ENCODE measurements around the gene FAM98C. TPM values are rescaled to one million over a fixed set of nuclear protein-coding genes. Genes with fewer than 3 reads are reported as not detected.
"Not testable (repeated sequence)": the region's sequence is repeated elsewhere in the genome, so short reads cannot be mapped to it uniquely, and the experiment has no call there.

Gene FAM98C
- total RNA-seq, 1 donor from 2014 or later: 25.2 TPM

GRCh38 chr19:38402623-38402966, 298 bp upstream of the FAM98C start:
- Mint-ChIP-seq H3K4me3 (peak overlapping the region; percentile 92), H3K4me1 (ENCODE audit: unreplicated experiment) (no peaks in the 10 kb centered on the region), H3K27ac (peak overlapping the region; percentile 69), H3K27me3 (peaks cover 12% of the 10 kb centered on the region), H3K36me3 (no peaks in the 10 kb centered on the region), H3K9me3 (no peaks in the 10 kb centered on the region)
- DNase-seq (ENCODE audit: extremely low spot score, unreplicated experiment): no peak
- TF ChIP-seq, protein P1, sequence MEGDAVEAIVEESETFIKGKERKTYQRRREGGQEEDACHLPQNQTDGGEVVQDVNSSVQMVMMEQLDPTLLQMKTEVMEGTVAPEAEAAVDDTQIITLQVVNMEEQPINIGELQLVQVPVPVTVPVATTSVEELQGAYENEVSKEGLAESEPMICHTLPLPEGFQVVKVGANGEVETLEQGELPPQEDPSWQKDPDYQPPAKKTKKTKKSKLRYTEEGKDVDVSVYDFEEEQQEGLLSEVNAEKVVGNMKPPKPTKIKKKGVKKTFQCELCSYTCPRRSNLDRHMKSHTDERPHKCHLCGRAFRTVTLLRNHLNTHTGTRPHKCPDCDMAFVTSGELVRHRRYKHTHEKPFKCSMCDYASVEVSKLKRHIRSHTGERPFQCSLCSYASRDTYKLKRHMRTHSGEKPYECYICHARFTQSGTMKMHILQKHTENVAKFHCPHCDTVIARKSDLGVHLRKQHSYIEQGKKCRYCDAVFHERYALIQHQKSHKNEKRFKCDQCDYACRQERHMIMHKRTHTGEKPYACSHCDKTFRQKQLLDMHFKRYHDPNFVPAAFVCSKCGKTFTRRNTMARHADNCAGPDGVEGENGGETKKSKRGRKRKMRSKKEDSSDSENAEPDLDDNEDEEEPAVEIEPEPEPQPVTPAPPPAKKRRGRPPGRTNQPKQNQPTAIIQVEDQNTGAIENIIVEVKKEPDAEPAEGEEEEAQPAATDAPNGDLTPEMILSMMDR (conservative IDR thresholded peaks at IDR 0.05): no peak

GRCh38 chr19:38404858-38405257, 2.0 kb downstream of the FAM98C start:
- H3K4me1 Mint-ChIP-seq (ENCODE audit: unreplicated experiment): no peaks in the 10 kb centered on the region
- peak overlapping the region; percentile 92 for H3K4me3 Mint-ChIP-seq
- H3K27ac Mint-ChIP-seq: no peak overlapping the region
- H3K9me3 Mint-ChIP-seq: no peaks in the 10 kb centered on the region
- peaks cover 8% of the 10 kb centered on the region for H3K27me3 Mint-ChIP-seq
- H3K36me3 Mint-ChIP-seq: no peaks in the 10 kb centered on the region
- no peak for DNase-seq (ENCODE audit: extremely low spot score, unreplicated experiment)
- TF ChIP-seq, protein P1 (conservative IDR thresholded peaks at IDR 0.05): no peak

DNA sequence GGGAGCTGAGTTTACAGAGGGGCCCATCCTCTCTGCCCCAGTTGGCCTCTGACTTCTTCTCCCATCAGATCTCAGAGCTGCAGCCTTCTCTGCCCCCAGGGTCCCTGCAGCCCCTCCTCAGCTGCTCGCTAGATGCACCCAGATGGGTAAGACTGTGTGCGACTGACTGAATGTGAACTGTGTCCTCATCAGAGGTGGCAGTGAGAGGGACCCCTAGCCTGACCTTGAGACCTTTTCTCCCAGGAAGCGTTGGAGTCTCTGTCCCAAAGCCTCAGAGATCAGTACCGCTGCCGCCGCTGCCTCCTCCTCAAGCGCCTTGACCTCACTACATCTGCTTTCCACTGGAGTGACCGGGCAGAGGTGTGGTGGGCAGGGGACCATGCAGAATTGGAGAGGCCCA, 2.4 kb downstream of the FAM98C start:
- DNase-seq (ENCODE audit: extremely low spot score, unreplicated experiment): no peak
- Mint-ChIP-seq H3K4me3 (peak overlapping the region; percentile 36), H3K27ac (no peak overlapping the region), H3K27me3 (peaks cover 5% of the 10 kb centered on the region), H3K36me3 (no peaks in the 10 kb centered on the region), H3K9me3 (no peaks in the 10 kb centered on the region), H3K4me1 (ENCODE audit: unreplicated experiment) (no peaks in the 10 kb centered on the region)
- TF ChIP-seq, protein P1 (conservative IDR thresholded peaks at IDR 0.05): no peak

DNA sequence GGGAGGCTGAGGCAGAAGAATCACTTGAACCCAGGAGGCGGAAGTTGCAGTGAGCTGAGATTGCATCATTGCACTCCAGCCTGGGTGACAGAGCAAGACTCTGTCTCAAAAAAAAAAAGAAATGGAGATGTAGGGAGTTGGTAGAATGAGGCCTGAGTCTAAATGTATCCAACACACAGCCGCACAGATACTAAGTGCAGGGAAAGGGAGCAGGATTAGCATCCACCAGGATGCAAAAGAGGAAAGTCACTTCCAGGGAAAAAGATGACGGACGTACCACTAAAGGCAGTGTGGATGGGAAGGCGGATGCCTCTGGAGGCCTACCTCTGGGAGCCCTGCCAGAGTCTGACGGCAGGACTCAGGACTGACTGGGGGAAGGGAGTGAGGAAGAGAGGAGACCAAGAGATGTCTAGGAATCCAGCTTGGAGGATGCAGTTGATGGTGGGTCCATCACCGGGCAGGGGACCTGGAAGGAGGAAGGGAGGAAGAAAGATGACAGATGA, 6.8 kb downstream of the FAM98C start:
- Mint-ChIP-seq H3K4me1 (ENCODE audit: unreplicated experiment) (no peaks in the 10 kb centered on the region), H3K4me3 (no peak overlapping the region), H3K27me3 (no peaks in the 10 kb centered on the region), H3K27ac (no peak overlapping the region), H3K36me3 (no peaks in the 10 kb centered on the region), H3K9me3 (no peaks in the 10 kb centered on the region)
- DNase-seq (ENCODE audit: extremely low spot score, unreplicated experiment): no peak
- TF ChIP-seq, protein P1 (conservative IDR thresholded peaks at IDR 0.05): no peak

DNA sequence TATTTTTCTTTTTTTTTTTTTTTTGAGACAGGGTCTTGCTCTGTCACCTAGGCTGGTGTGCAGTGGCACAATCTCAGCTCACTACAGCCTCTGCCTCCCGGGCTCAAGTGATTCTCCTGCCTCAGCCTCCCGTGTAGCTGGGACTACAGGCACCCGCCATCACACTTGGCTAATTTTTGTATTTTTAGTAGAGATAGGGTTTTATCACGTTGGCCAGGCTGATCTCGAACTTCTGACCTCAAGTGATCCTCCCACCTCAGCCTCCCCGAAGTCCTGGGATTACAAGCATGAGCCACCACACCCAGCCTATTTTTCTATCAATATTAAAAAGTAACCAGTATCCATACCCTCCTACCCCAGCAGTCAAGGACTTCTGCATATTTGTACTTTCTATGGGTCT, 7.5 kb downstream of the FAM98C start:
- H3K4me3 Mint-ChIP-seq: not testable (repeated sequence)

GRCh38 chr19:38411041-38411712, 8.3 kb downstream of the FAM98C start:
- TF ChIP-seq, protein P1 (conservative IDR thresholded peaks at IDR 0.05): no peak
- no peaks in the 10 kb centered on the region for H3K36me3 Mint-ChIP-seq
- H3K4me3 Mint-ChIP-seq: no peak overlapping the region
- no peaks in the 10 kb centered on the region for H3K4me1 Mint-ChIP-seq (ENCODE audit: unreplicated experiment)
- H3K27ac Mint-ChIP-seq: no peak overlapping the region
- DNase-seq (ENCODE audit: extremely low spot score, unreplicated experiment): no peak
- no peaks in the 10 kb centered on the region for H3K9me3 Mint-ChIP-seq
- no peaks in the 10 kb centered on the region for H3K27me3 Mint-ChIP-seq

More for the DNA sequence above, 7.5 kb downstream of the FAM98C start:
- H3K27ac Mint-ChIP-seq; H3K36me3 Mint-ChIP-seq; H3K4me1 Mint-ChIP-seq (ENCODE audit: unreplicated experiment); H3K9me3 Mint-ChIP-seq; H3K27me3 Mint-ChIP-seq; DNase-seq (ENCODE audit: extremely low spot score, unreplicated experiment): not testable (repeated sequence)

DNA sequence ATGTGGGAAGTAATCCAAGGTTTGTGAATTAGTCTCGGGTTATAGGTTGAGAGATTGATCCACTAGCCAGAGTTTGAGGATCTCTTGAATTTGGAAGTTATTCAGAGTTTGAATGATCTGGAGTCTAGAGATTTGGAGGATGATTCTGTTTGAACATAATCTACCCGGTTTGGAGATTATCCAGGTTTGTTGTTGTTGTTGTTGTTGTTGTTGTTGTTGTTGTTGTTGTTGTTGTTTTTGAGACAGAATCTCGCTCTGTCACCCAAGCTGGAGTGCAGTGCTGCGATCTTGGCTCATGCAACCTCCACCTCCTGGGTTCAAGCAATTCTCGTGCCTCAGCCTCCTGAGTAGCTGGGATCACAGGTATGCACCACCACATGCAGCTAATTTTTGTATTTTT, 9.0 kb downstream of the FAM98C start:
- not testable (repeated sequence) for H3K4me1 Mint-ChIP-seq (ENCODE audit: unreplicated experiment); H3K27ac Mint-ChIP-seq; H3K27me3 Mint-ChIP-seq; H3K4me3 Mint-ChIP-seq; H3K9me3 Mint-ChIP-seq; DNase-seq (ENCODE audit: extremely low spot score, unreplicated experiment); H3K36me3 Mint-ChIP-seq
